ENCODE data around the gene LRRTM4.

GRCh38 chr2:77121518-77121917 lies 400.7 kb downstream of the LRRTM4 start:
- TF ChIP-seq, protein P1, sequence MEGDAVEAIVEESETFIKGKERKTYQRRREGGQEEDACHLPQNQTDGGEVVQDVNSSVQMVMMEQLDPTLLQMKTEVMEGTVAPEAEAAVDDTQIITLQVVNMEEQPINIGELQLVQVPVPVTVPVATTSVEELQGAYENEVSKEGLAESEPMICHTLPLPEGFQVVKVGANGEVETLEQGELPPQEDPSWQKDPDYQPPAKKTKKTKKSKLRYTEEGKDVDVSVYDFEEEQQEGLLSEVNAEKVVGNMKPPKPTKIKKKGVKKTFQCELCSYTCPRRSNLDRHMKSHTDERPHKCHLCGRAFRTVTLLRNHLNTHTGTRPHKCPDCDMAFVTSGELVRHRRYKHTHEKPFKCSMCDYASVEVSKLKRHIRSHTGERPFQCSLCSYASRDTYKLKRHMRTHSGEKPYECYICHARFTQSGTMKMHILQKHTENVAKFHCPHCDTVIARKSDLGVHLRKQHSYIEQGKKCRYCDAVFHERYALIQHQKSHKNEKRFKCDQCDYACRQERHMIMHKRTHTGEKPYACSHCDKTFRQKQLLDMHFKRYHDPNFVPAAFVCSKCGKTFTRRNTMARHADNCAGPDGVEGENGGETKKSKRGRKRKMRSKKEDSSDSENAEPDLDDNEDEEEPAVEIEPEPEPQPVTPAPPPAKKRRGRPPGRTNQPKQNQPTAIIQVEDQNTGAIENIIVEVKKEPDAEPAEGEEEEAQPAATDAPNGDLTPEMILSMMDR (IDR thresholded peaks at IDR 0.05; ENCODE audit: low read length) = no peak
- TF ChIP-seq EZH2 (IDR thresholded peaks at IDR 0.05; ENCODE audit: borderline replicate concordance, low read length) = no peak

Measured in OCI-LY1 (cell line).